AG04449 (cell line): ENCODE data around the gene METTL13.
A peak's percentile ranks its signal among the peaks of the same experiment; 100 is the strongest.

ENCODE experiments used
- CTCF ChIA-PET: fragments of 350-600 bp; formaldehyde crosslinking; extraction: SDS; loops from one replicate; lab custom pipeline; 2021; ENCODE audit warnings: antibody characterized with exemption; lab: Yijun Ruan, JAX
- POLR2A ChIA-PET: fragments of 400-600, 350-600 bp; formaldehyde crosslinking; extraction: SDS; loops from one replicate; lab custom pipeline; 2020; ENCODE audit warnings: antibody characterized with exemption, inconsistent platforms; lab: Yijun Ruan, JAX
- DNase-seq: peaks from one replicate; pipeline ENCODE4 v3.0.0-alpha.2; 2010; ENCODE audit warnings: low read depth, low spot score
- H3K4me3 ChIP-seq: 2 replicates; pipeline ENCODE4 v1.5.1; 2011; ENCODE audit warnings: low read depth, mild to moderate bottlenecking, control low read depth, low read length
- CTCF ChIP-seq: IDR thresholded peaks from one replicate; pipeline ENCODE4 v1.5.1; 2011; ENCODE audit warnings: mild to moderate bottlenecking, moderate library complexity, low read length, control low read depth, inconsistent platforms; ENCODE audit not compliant: insufficient read depth; ENCODE audit errors: missing control alignments

The METTL13 gene

DNA sequence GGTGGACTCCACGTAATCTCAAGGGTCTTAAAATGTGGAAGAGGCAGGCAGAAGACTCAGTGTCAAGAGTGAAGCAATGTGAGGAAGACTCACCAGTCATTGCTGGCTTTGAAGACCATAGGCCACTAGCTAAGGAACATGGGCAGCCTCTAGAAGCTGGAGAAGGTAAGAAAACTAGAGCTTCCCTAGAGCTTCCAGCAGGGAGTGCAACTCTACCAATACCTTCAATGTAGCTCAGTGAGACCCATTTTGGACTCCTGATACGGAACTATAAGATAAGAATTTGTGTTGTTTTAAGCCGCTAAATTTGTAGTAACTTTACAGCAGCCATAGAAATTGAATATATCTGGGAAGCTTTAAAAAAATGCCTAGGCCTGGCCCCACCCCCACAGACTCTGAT, 18.9 kb downstream of the METTL13 start:
- TF ChIP-seq CTCF: no peak
- ChIA-PET POLR2A (interaction anchor here (1.4 kb wide), 1 partner anchor 19 kb away, joined by 3 read pairs; the partner anchor contains the start of gene METTL13), CTCF (interaction anchor here (0.7 to 16.0 kb wide), 29 partner anchors 10 to 919 kb away, joined by 3 to 835 read pairs (median 4); partner anchors contain the start of genes METTL13, PIGC and PRRC2C)
- no peak for DNase-seq
- no peak overlapping the region for H3K4me3 ChIP-seq

- no peak for TF ChIP-seq CTCF
- no peak for DNase-seq
- CTCF ChIA-PET: interaction anchor here (0.7 to 16.0 kb wide), 29 partner anchors 9 to 918 kb away, joined by 3 to 835 read pairs (median 3); partner anchors contain the start of genes METTL13, PIGC and PRRC2C
- POLR2A ChIA-PET: interaction anchor here (0.6 to 1.4 kb wide), 2 partner anchors 20 to 610 kb away, joined by 3 read pairs; partner anchors contain the start of gene METTL13
- H3K4me3 ChIP-seq: no peak overlapping the region
These were observed 19.4 kb downstream of the METTL13 start for GRCh38 chr1:171800851-171801250.

DNA sequence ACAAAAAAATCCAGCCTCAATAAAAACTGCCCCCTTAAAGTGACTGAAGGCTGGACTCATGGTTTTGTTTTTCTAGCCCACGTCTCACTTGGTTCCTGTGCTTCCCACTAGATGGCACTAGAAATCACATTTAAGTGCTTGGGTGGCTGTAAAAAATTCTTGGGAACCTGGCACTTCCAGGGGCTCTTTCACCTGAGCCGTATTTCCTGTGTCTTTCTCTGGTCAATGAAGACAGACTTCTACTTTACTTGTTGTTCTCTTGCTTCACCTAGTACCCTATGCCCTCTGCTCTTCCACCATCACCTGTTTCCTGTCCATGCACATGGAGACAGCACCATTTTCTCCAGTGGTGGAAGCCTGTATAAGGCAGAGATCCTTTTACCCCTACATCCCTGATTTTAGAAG, 20.0 kb downstream of the METTL13 start:
- POLR2A ChIA-PET: interaction anchor here (1.4 kb wide), 1 partner anchor 20 kb away, joined by 3 read pairs; the partner anchor contains the start of gene METTL13
- CTCF ChIA-PET: interaction anchor here (0.6 to 16.0 kb wide), 32 partner anchors 9 to 645 kb away, joined by 3 to 835 read pairs (median 4); partner anchors contain the start of genes METTL13, PIGC and PRRC2C
- H3K4me3 ChIP-seq: no peak overlapping the region
- no peak for DNase-seq
- peak; percentile 72 for TF ChIP-seq CTCF

- POLR2A ChIA-PET: no interaction called here
These were observed 20.7 kb downstream of the METTL13 start for GRCh38 chr1:171802207-171802606.

DNA sequence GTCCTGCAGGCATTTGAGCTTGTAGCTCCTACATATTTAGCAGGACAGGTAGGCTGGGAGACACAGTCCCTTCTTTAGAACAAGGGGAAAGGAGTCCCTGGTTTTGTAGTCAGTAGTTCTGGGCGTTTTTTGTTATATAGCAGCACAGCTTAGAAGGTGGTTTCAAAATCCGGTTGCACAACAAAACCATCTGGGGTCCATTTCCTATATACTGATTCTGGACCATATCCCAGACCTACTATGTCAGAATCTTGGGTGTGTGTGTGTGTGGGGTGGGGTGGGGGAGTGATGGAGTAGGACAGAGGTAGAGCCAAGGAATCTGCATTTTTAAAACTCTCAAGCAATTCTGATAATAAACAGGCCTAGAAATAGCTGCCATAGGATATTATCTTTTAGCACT, 21.6 kb downstream of the METTL13 start:
- POLR2A ChIA-PET: no interaction called here
- no peak for DNase-seq
- no peak overlapping the region for H3K4me3 ChIP-seq
- no peak for TF ChIP-seq CTCF
- CTCF ChIA-PET: interaction anchor here (1.0 to 16.0 kb wide), 10 partner anchors 7 to 625 kb away, joined by 3 to 835 read pairs (median 8); no protein-coding TSS in a partner anchor

More at GRCh38 chr1:171802207-171802606, 20.7 kb downstream of the METTL13 start:
- H3K4me3 ChIP-seq: no peak overlapping the region
- CTCF ChIA-PET: interaction anchor here (0.5 to 16.0 kb wide), 28 partner anchors 8 to 645 kb away, joined by 3 to 835 read pairs (median 4); partner anchors contain the start of gene PIGC
- no peak for TF ChIP-seq CTCF
- DNase-seq: no peak

DNA sequence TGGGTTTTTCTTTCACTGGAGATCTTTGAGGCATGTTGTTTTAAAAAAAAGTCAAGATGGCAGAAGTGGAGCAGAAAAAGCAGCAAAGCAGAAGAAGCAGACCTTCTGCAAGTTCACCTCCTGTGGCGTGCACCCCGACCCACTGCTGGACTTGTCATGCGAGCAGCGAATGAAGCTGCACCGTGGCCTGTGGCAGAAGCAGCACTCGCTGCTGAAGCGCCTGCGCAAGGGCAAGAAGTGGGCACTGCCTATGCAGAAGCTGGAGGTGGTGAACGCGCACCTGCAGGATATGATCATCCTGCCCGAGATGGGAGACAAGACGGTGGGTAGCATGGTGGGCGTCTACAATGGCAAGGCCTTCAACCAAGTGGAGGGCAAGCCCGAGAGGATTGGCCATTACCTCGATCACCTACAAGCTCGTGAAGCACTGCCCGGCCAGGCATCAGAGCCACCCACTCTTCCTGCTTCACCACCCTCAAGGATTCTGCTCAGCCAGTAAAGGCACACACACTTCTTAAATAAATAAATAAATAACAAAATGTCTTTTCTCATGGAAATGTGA, 22.1 kb downstream of the METTL13 start:
- no peak for DNase-seq
- no peak for TF ChIP-seq CTCF
- ChIA-PET CTCF (interaction anchor here (0.9 to 16.0 kb wide), 7 partner anchors 7 to 179 kb away, joined by 3 to 835 read pairs (median 60); no protein-coding TSS in a partner anchor), POLR2A (no interaction called here)
- H3K4me3 ChIP-seq: no peak overlapping the region
